ENCODE measurements around the gene LAMA5.

DNA sequence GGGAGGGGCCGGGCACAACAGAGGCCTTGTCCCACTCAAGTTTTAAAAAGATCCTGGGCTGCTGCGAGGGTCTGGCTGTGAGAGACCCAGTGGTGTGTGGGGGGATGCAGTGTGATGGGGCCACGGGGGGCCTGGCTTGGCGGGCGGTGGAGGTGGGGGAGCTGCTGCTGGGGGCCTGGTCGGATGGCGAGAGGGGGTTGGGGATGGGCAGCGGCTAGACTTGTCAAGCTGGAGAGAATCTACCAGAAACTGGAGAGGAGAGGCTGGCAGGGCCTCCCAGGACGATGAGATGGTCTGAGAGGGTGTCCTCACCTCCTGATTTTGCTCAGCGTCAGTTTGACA lies 24.9 kb upstream of the LAMA5 start:
- TF ChIP-seq, protein P1, sequence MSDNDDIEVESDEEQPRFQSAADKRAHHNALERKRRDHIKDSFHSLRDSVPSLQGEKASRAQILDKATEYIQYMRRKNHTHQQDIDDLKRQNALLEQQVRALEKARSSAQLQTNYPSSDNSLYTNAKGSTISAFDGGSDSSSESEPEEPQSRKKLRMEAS (IDR thresholded peaks at IDR 0.05): no peak
- TF ChIP-seq NRF1 (IDR thresholded peaks at IDR 0.05; ENCODE audit: low read depth, low read length) (no peak), SP4 (IDR thresholded peaks at IDR 0.05; ENCODE audit: low read length) (no peak), POLR2AphosphoS5 (IDR thresholded peaks at IDR 0.05; ENCODE audit: low read depth, low read length) (no peak)
- TF ChIP-seq, protein P2, sequence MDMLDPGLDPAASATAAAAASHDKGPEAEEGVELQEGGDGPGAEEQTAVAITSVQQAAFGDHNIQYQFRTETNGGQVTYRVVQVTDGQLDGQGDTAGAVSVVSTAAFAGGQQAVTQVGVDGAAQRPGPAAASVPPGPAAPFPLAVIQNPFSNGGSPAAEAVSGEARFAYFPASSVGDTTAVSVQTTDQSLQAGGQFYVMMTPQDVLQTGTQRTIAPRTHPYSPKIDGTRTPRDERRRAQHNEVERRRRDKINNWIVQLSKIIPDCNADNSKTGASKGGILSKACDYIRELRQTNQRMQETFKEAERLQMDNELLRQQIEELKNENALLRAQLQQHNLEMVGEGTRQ (IDR thresholded peaks at IDR 0.05; ENCODE audit: low read length): no peak

All from H1 (cell line).